GM12892 (cell line): Measurements from ENCODE around the gene SLC36A4.

Experiments used
- POLR2A ChIP-seq: IDR thresholded peaks from 2 replicates; pipeline ENCODE4 v1.6.1; 2011; ENCODE audit warnings: low read depth, low read length, control low read depth
- POLR2AphosphoS5 ChIP-seq: IDR thresholded peaks from 2 replicates; pipeline ENCODE4 v1.6.1; 2011; ENCODE audit warnings: low read depth, low read length, control low read depth
- TAF1 ChIP-seq: IDR thresholded peaks from 2 replicates; pipeline ENCODE4 v1.6.1; 2011; ENCODE audit warnings: low read depth, mild to moderate bottlenecking, control low read depth, low read length, borderline replicate concordance

GRCh38 chr11:93159721-93160120, 38.1 kb downstream of the SLC36A4 start:
- TF ChIP-seq POLR2A (no peak), POLR2AphosphoS5 (no peak), TAF1 (no peak)
